ENCODE data around the gene IQCE.
"Not testable (repeated sequence)": the region's sequence is repeated elsewhere in the genome, so short reads cannot be mapped to it uniquely, and the experiment has no call there.

The IQCE gene

DNA sequence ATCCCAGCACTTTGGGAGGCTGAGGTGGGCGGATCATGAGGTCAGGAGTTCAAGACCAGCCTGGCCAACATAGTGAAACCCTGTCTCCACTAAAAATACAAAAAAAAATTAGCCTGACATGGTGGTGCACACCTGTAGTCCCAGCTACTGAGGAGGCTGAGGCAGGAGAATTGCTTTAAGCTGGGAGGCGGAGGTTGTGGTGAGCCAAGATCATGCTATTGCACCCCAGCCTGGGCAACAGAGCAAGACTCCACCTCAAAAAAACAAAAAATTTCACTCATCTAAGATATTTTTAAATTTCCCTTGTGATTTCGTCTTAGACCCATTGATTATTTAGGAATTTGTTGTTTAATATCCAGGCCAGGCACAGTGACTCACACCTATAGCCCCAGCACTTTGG, 5.2 kb downstream of the IQCE start:
- peaks cover 19% of the 10 kb centered on the region for H3K4me1 Mint-ChIP-seq
- not testable (repeated sequence) for H3K9me3 Mint-ChIP-seq; H3K36me3 Mint-ChIP-seq (ENCODE audit: insufficient read depth); H3K27ac Mint-ChIP-seq (ENCODE audit: low read depth); ATAC-seq (replicated peaks; ENCODE audit: extremely low read depth, poor library complexity, severe bottlenecking); H3K27me3 Mint-ChIP-seq; DNase-seq (ENCODE audit: low spot score in 2 of 2); H3K4me3 Mint-ChIP-seq

DNA sequence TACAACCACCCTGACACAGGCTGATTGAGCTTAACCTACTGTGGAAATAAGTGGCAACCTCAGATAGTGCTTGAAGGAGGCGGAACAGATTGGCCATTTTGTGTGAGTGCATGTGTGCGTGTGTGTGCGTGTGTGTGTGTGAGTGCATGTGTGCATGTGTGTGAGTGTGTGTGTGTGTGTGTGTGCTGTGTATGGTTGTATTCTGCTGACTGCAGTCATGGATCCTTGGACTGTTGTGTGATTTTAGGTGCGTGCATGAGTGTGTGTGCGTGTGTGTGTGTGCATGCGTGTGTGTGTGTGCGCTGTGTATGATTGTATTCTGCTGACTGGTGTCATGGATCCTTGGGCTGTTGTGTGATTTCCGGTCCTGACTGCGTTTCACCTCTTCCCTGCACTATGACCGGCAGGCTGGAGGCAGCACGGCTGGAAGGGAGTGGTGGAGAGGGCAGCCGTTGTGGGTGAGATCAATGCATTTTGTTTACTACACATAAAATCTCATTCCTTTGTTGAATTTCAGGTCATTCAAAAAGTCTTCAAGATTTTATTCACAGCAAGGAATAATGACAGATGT, 6.3 kb downstream of the IQCE start:
- H3K4me1 Mint-ChIP-seq: peaks cover 15% of the 10 kb centered on the region
- H3K36me3 Mint-ChIP-seq (ENCODE audit: insufficient read depth): peaks cover 8% of the 10 kb centered on the region
- no peak overlapping the region for H3K4me3 Mint-ChIP-seq
- H3K9me3 Mint-ChIP-seq: no peaks in the 10 kb centered on the region
- ATAC-seq (replicated peaks; ENCODE audit: extremely low read depth, poor library complexity, severe bottlenecking): no peak
- no peak overlapping the region for H3K27ac Mint-ChIP-seq (ENCODE audit: low read depth)
- DNase-seq (ENCODE audit: low spot score in 2 of 2): no peak
- no peaks in the 10 kb centered on the region for H3K27me3 Mint-ChIP-seq

DNA sequence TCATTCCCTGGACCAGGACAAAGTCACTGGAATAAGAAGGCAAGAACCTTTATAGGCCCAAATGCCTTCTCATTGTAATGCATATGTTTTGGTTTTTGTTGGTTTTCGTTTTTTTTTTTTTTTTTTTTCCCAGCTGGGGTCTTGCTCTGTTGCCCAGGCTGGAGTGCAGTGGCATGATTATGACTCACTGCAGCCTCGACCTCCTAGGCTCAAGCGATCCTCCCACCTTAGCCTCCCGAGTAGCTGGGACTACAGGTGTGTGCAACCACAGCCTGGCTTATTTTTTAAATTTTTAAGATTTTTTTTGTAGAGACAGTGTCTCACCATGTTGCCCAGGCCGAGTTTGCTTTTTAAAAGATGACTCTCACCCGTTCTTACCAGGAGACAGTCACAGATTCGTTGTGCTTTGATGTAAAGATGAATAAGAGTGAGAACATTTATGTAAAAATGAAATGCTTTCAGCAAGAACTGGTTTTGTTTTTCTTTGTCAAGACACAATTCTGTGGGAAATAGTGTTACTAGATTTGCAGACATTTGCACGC, 7.6 kb downstream of the IQCE start:
- Mint-ChIP-seq H3K36me3 (ENCODE audit: insufficient read depth) (peaks cover 5% of the 10 kb centered on the region), H3K27ac (ENCODE audit: low read depth) (no peak overlapping the region), H3K4me1 (peaks cover 13% of the 10 kb centered on the region), H3K9me3 (no peaks in the 10 kb centered on the region), H3K27me3 (no peaks in the 10 kb centered on the region), H3K4me3 (peak overlapping the region; percentile 25)
- no peak for DNase-seq (ENCODE audit: low spot score in 2 of 2)
- no peak for ATAC-seq (replicated peaks; ENCODE audit: extremely low read depth, poor library complexity, severe bottlenecking)

DNA sequence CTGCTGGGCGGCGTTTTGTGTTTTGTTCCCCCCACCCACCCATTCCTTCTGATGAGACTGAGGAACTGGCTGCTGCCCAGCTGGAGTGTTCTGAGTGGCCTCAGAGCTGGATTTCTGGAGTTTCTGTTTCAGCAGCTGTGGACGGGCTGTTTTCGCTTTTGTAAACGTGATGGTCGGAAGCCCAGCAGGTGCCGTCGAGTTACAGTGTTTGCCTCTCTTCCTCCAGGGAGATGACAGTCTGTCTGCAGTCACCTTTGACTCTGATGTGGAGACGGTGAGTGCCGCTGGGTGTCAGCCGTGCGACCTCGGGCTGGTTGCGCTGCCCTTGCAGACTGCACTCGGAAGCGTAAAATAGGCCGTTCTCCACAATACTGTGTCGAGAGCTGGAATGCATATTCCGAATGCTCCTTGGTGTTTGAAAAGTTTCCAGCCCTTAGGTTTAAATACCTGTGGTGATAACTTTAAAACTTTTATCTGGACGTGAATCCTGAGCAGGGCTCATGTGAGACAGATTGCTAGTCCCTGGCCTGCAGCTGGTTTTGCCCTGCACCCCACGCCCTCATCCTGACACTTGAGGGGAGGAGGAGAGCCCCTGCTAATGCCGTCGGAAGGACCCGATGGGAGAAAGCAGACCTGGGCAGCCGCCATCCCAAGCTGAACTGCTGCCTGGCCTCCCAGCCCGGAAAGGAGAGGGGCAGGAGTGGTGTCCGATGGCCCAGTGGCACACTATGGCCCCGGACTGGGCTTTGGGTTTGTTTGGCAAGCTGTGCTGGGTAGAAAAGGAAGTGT, 8.3 kb downstream of the IQCE start:
- Mint-ChIP-seq H3K4me3 (peak overlapping the region; percentile 25), H3K4me1 (peaks cover 13% of the 10 kb centered on the region), H3K27ac (ENCODE audit: low read depth) (no peak overlapping the region), H3K36me3 (ENCODE audit: insufficient read depth) (peaks cover 5% of the 10 kb centered on the region), H3K27me3 (no peaks in the 10 kb centered on the region), H3K9me3 (no peaks in the 10 kb centered on the region)
- peak; percentile 80 for ATAC-seq (replicated peaks; ENCODE audit: extremely low read depth, poor library complexity, severe bottlenecking)
- no peak for DNase-seq (ENCODE audit: low spot score in 2 of 2)

DNA sequence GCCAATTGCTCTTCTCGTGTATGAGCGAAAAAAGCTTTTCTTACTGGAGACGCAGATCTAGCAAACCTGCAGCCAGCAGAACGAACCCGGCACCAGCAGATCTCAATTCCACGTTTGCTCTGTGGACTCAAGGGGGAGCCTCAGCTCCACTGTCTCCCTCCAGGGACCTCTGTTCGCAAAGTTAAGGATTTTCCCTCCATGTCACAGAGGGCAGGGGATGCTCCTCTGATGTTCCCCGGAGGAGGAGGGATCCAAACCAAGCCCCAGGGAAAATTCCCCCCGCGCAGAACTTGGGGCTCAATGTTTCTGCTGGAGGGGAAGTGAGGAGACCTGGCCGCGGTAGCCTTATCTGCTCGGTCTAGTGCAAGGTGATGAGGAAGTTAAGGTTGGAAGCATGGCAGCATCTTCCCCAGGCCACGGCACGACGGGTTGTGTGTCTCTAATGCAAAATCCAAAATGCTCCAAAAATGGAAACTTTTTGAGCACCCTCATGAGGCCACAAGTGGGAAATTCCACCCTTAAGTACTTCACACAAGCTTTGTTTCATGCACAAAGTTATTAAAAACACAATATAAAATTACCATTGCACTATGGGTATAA, 9.0 kb downstream of the IQCE start:
- Mint-ChIP-seq H3K4me3 (no peak overlapping the region), H3K27ac (ENCODE audit: low read depth) (no peak overlapping the region), H3K36me3 (ENCODE audit: insufficient read depth) (peaks cover 5% of the 10 kb centered on the region), H3K4me1 (peaks cover 13% of the 10 kb centered on the region), H3K9me3 (no peaks in the 10 kb centered on the region), H3K27me3 (no peaks in the 10 kb centered on the region)
- no peak for DNase-seq (ENCODE audit: low spot score in 2 of 2)
- ATAC-seq (replicated peaks; ENCODE audit: extremely low read depth, poor library complexity, severe bottlenecking): no peak

DNA sequence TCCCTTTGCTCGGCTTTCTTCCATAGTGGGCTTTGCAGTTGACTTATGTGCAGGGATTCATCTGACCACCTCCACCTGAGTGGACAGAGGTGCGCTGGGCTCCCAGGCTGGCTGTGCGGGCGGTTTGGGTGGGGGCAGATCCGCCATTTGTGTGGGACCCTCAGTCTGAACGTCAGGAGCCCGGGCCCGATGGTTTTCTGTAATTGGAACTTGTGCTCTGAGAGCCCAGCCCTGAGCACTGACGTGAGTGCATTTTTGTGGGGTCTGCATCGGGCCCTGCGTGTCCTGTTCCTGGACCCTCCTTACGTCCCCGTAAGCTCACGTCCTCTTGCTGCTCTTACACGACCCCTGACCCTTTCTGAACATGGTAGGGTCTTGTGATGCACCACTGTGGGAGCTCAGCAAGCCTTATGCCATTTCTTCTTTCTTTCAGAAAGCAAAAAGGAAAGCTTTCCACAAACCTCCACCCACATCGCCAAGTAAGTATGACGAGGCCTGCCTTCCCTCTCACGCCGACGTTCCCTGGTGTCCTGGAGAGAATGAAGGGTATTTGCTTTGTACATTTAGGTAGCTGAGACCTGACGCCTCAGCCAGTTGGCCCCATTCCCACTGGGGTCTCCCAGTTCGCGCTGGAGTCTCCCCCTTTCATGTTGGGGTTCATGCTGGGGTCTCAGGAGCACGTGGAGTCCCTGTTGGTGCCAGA, 9.9 kb downstream of the IQCE start:
- Mint-ChIP-seq H3K4me1 (peaks cover 13% of the 10 kb centered on the region), H3K9me3 (no peaks in the 10 kb centered on the region), H3K27ac (ENCODE audit: low read depth) (no peak overlapping the region), H3K27me3 (no peaks in the 10 kb centered on the region), H3K36me3 (ENCODE audit: insufficient read depth) (peaks cover 6% of the 10 kb centered on the region), H3K4me3 (no peak overlapping the region)
- no peak for ATAC-seq (replicated peaks; ENCODE audit: extremely low read depth, poor library complexity, severe bottlenecking)
- no peak for DNase-seq (ENCODE audit: low spot score in 2 of 2)

DNA sequence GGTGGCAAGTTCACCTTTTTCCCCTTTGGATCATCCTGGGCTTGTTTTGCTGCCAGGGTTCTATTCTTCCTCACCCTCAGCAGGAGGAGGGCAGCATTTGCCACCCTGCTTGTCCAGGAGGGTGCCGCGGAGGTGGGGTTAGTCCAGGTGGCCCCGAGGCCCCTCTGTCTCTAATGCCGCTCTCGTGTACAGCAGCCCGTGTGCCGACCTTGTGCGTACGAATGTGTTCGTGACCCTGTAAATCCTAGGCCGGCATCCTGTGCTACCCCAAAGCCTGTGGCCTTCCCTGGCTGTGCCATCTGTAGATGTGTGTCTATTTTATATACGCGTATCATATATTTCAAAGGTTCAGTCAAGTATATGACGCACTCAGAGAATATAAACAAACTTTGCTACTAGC, 10.6 kb downstream of the IQCE start:
- no peak for ATAC-seq (replicated peaks; ENCODE audit: extremely low read depth, poor library complexity, severe bottlenecking)
- H3K4me3 Mint-ChIP-seq: no peak overlapping the region
- no peak overlapping the region for H3K27ac Mint-ChIP-seq (ENCODE audit: low read depth)
- H3K9me3 Mint-ChIP-seq: no peaks in the 10 kb centered on the region
- H3K4me1 Mint-ChIP-seq: peaks cover 13% of the 10 kb centered on the region
- H3K36me3 Mint-ChIP-seq (ENCODE audit: insufficient read depth): peaks cover 8% of the 10 kb centered on the region
- no peak for DNase-seq (ENCODE audit: low spot score in 2 of 2)
- H3K27me3 Mint-ChIP-seq: no peaks in the 10 kb centered on the region

DNA sequence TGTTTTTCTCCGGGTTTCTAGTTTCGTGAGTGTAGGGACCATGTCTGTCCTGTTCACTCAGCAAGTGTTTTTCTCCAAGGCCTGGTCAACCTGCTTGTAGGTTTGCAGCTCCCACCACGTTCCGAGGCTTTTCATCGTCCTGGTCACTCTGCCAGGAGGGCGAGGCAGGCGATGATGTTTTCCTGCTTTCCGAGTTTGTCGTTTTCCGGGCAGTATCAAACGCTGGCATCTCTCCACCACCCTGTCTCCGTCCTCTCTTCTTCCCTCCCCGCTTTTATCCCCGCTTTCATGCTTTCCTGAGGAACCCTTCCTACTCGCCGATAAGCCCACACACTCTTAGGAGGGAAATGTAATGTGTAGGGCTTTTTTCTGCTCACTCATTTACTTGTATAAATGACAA, 11.2 kb downstream of the IQCE start:
- Mint-ChIP-seq H3K36me3 (ENCODE audit: insufficient read depth) (peaks cover 8% of the 10 kb centered on the region), H3K27ac (ENCODE audit: low read depth) (no peak overlapping the region), H3K4me1 (peaks cover 8% of the 10 kb centered on the region), H3K9me3 (no peaks in the 10 kb centered on the region), H3K27me3 (no peaks in the 10 kb centered on the region), H3K4me3 (no peak overlapping the region)
- DNase-seq (ENCODE audit: low spot score in 2 of 2) (no peak), ATAC-seq (replicated peaks; ENCODE audit: extremely low read depth, poor library complexity, severe bottlenecking) (no peak)

DNA sequence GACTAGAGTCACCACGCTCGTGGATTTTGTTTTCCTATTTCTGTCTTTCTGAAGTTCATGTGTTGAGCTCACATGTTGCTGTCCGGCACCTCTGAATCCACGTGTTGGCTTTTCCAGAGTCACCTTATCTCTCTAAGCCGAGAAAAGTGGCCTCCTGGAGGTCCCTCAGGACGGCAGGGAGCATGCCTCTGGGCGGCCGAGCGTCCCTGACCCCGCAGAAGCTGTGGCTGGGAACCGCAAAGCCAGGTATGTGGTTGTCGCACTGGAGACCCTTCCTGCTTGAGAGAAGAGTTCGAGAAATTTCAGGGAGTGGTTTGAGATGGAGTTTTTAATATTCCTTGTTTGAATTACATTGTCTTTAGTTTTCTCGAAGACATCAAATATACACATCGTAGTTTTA, 12.6 kb downstream of the IQCE start:
- no peak for DNase-seq (ENCODE audit: low spot score in 2 of 2)
- Mint-ChIP-seq H3K27me3 (no peaks in the 10 kb centered on the region), H3K9me3 (no peaks in the 10 kb centered on the region)

DNA sequence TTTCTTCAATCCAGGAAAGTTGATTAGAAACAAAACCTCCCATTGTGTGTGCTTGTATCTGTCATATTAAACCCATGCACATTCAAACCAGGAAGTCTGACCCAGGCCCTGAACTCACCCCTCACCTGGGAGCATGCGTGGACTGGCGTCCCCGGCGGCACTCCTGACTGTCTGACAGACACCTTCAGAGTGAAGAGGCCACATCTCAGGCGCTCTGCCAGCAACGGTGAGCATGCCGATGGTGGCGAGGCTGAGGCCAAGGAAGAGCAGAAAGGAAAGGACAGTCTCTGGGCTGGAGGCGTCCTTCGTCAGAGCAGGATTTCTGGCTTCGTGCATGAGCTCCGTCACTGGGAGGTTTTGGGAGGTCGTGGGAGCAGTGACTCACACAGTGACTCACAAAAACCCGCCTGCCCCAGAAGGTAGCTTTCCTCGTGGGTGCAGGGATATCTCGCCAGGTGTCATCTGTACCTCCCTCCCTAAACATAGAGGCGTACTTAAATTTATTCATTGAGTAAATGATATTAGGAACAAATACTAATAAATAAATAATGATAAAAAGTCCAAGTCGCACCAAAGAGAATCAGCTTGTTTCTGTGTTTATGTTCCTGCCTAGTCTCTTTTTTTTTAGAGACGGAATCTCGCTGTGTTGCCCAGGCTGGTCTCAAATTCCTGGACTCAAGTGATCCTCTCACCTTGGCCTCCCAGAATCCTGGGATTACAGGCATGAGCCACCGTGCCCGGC, 13.5 kb downstream of the IQCE start:
- Mint-ChIP-seq H3K9me3 (no peaks in the 10 kb centered on the region), H3K4me3 (no peak overlapping the region), H3K36me3 (ENCODE audit: insufficient read depth) (peaks cover 7% of the 10 kb centered on the region), H3K4me1 (no peaks in the 10 kb centered on the region), H3K27ac (ENCODE audit: low read depth) (no peak overlapping the region), H3K27me3 (no peaks in the 10 kb centered on the region)
- DNase-seq (ENCODE audit: low spot score in 2 of 2): no peak
- ATAC-seq (replicated peaks; ENCODE audit: extremely low read depth, poor library complexity, severe bottlenecking): no peak

More for the DNA sequence above, 12.6 kb downstream of the IQCE start:
- H3K4me1 Mint-ChIP-seq: peaks cover 6% of the 10 kb centered on the region
- no peak overlapping the region for H3K27ac Mint-ChIP-seq (ENCODE audit: low read depth)
- peaks cover 8% of the 10 kb centered on the region for H3K36me3 Mint-ChIP-seq (ENCODE audit: insufficient read depth)
- no peak overlapping the region for H3K4me3 Mint-ChIP-seq
- ATAC-seq (replicated peaks; ENCODE audit: extremely low read depth, poor library complexity, severe bottlenecking): no peak

DNA sequence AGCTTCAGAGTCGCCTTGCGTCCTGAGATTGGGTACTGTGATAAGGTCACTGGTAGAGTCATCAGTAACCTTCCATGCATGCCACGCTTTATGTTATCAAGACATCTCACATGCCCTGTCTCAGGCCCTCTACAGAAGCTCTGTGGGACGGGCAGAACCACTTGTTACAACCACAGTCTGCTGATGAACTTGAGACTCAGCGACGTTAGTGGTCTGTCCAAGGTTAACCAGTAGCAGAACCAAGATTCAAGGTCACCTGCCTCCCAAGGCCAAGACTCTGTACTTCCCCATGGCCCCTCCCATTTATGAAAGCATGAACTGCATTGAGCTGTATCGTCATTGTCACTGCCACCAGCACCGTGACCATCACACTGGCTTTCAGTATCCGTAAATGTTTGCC, 15.0 kb downstream of the IQCE start:
- no peak for ATAC-seq (replicated peaks; ENCODE audit: extremely low read depth, poor library complexity, severe bottlenecking)
- H3K4me1 Mint-ChIP-seq: no peaks in the 10 kb centered on the region
- H3K27ac Mint-ChIP-seq (ENCODE audit: low read depth): no peak overlapping the region
- peaks cover 7% of the 10 kb centered on the region for H3K36me3 Mint-ChIP-seq (ENCODE audit: insufficient read depth)
- DNase-seq (ENCODE audit: low spot score in 2 of 2): no peak
- H3K4me3 Mint-ChIP-seq: no peak overlapping the region
- no peaks in the 10 kb centered on the region for H3K27me3 Mint-ChIP-seq
- H3K9me3 Mint-ChIP-seq: no peaks in the 10 kb centered on the region

Data from central memory CD8-positive, alpha-beta T cell (primary cell).